ENCODE data around the gene GOT1.

Gene GOT1

DNA sequence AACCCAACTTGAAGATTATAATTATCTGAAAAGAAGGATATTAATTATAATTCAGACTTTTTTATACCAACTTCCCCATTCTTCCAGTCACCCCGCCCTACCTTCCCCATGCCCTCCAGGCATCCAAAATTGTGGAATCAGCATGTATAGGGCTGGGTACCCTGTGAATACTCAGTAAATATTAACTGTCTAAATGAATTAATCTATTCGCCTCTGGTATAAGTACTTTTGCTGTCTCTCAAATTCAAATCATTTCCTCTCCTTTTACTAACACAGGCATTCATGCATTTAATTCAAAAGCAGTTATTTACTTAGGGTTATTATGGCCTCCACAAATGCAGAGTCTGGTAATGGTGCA is 26.5 kb upstream of the GOT1 start:
- peak; percentile 20 for DNase-seq (ENCODE audit: low read depth, low spot score)
- TF ChIP-seq FOXP2 (optimal IDR thresholded peaks at IDR 0.05; ENCODE audit: control extremely low read depth, extremely low read length, insufficient read depth) (no peak), EZH2 (IDR thresholded peaks at IDR 0.05) (no peak), POLR2AphosphoS5 (IDR thresholded peaks at IDR 0.05; ENCODE audit: borderline replicate concordance, low read depth, low read length) (no peak; the same call in 1 of the 2 replicates)

GRCh38 chr10:99456207-99456930 is 25.9 kb upstream of the GOT1 start:
- Histone ChIP-seq H3K9ac (ENCODE audit: insufficient read length) (no peak overlapping the region), H3K27ac (peak overlapping the region; percentile 84), H3K36me3 (ENCODE audit: insufficient read depth, low read length) (no peaks in the 10 kb centered on the region), H3K4me3 (peak overlapping the region; percentile 10), H3K9me3 (ENCODE audit: low read depth, low read length) (no peaks in the 10 kb centered on the region)
- TF ChIP-seq FOXP2 (optimal IDR thresholded peaks at IDR 0.05; ENCODE audit: control extremely low read depth, extremely low read length, insufficient read depth) (no peak), EZH2 (IDR thresholded peaks at IDR 0.05) (no peak), POLR2AphosphoS5 (IDR thresholded peaks at IDR 0.05; ENCODE audit: borderline replicate concordance, low read depth, low read length) (no peak)
- DNase-seq (ENCODE audit: low read depth, low spot score) = no peak

More for the DNA sequence above, 26.5 kb upstream of the GOT1 start:
- Histone ChIP-seq H3K27ac (peak overlapping the region; percentile 84), H3K9ac (ENCODE audit: insufficient read length) (no peak overlapping the region), H3K9me3 (ENCODE audit: low read depth, low read length) (no peaks in the 10 kb centered on the region), H3K4me3 (peak overlapping the region; percentile 10), H3K36me3 (ENCODE audit: insufficient read depth, low read length) (no peaks in the 10 kb centered on the region)

GRCh38 chr10:99451981-99452380 is 21.6 kb upstream of the GOT1 start:
- no peak for DNase-seq (ENCODE audit: low read depth, low spot score)
- Histone ChIP-seq H3K36me3 (ENCODE audit: insufficient read depth, low read length) (no peaks in the 10 kb centered on the region), H3K9me3 (ENCODE audit: low read depth, low read length) (no peaks in the 10 kb centered on the region), H3K9ac (ENCODE audit: insufficient read length) (no peak overlapping the region), H3K4me3 (no peak overlapping the region), H3K27ac (no peak overlapping the region)
- TF ChIP-seq EZH2 (IDR thresholded peaks at IDR 0.05) = no peak
- TF ChIP-seq FOXP2 (optimal IDR thresholded peaks at IDR 0.05; ENCODE audit: control extremely low read depth, extremely low read length, insufficient read depth) = no peak
- TF ChIP-seq POLR2AphosphoS5 (IDR thresholded peaks at IDR 0.05; ENCODE audit: borderline replicate concordance, low read depth, low read length) = no peak

- no peaks in the 10 kb centered on the region for H3K9me3 ChIP-seq (ENCODE audit: low read depth, low read length)
- no peak for TF ChIP-seq EZH2 (IDR thresholded peaks at IDR 0.05)
- no peak for TF ChIP-seq POLR2AphosphoS5 (IDR thresholded peaks at IDR 0.05; ENCODE audit: borderline replicate concordance, low read depth, low read length)
- TF ChIP-seq FOXP2 (optimal IDR thresholded peaks at IDR 0.05; ENCODE audit: control extremely low read depth, extremely low read length, insufficient read depth) = no peak
- no peak overlapping the region for H3K9ac ChIP-seq (ENCODE audit: insufficient read length)
- H3K36me3 ChIP-seq (ENCODE audit: insufficient read depth, low read length) = no peaks in the 10 kb centered on the region
- H3K4me3 ChIP-seq = no peak overlapping the region
- DNase-seq (ENCODE audit: low read depth, low spot score) = no peak
- H3K27ac ChIP-seq = no peak overlapping the region
These were observed 21.0 kb upstream of the GOT1 start for GRCh38 chr10:99451499-99451788.

- H3K36me3 ChIP-seq (ENCODE audit: insufficient read depth, low read length) = no peaks in the 10 kb centered on the region
- no peak for DNase-seq (ENCODE audit: low read depth, low spot score)
- no peak for TF ChIP-seq EZH2 (IDR thresholded peaks at IDR 0.05)
- TF ChIP-seq POLR2AphosphoS5 (IDR thresholded peaks at IDR 0.05; ENCODE audit: borderline replicate concordance, low read depth, low read length) = no peak
- no peak for TF ChIP-seq FOXP2 (optimal IDR thresholded peaks at IDR 0.05; ENCODE audit: control extremely low read depth, extremely low read length, insufficient read depth)
- H3K9ac ChIP-seq (ENCODE audit: insufficient read length) = no peak overlapping the region
- no peak overlapping the region for H3K4me3 ChIP-seq
- H3K27ac ChIP-seq = no peak overlapping the region
- H3K9me3 ChIP-seq (ENCODE audit: low read depth, low read length) = no peaks in the 10 kb centered on the region
These were observed 20.4 kb upstream of the GOT1 start for GRCh38 chr10:99450624-99451498.

GRCh38 chr10:99450156-99450555 is 19.7 kb upstream of the GOT1 start:
- TF ChIP-seq POLR2AphosphoS5 (IDR thresholded peaks at IDR 0.05; ENCODE audit: borderline replicate concordance, low read depth, low read length) = no peak
- no peak for TF ChIP-seq EZH2 (IDR thresholded peaks at IDR 0.05)
- no peak for TF ChIP-seq FOXP2 (optimal IDR thresholded peaks at IDR 0.05; ENCODE audit: control extremely low read depth, extremely low read length, insufficient read depth)
- Histone ChIP-seq H3K36me3 (ENCODE audit: insufficient read depth, low read length) (no peaks in the 10 kb centered on the region), H3K4me3 (no peak overlapping the region), H3K9me3 (ENCODE audit: low read depth, low read length) (no peaks in the 10 kb centered on the region), H3K9ac (ENCODE audit: insufficient read length) (no peak overlapping the region), H3K27ac (no peak overlapping the region)
- DNase-seq (ENCODE audit: low read depth, low spot score) = no peak

DNA sequence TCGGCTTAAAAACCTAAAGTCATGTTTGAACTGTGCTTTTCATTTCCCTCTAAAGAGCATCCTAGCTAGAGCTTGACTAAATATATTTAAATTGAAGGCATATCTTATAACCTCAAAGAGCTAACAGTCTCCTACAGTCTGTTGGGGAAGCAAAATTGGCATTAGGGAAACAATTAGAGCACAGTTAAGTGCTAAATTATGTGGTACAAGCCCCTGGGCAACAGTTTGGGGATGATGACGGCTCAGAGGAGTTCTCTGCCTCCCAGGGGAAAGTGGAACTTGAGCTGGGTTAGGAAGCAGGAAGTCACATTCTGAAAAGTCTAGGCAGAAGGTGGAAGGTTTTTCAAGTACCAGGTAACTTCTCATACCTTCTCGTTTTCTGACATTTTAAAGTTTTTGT is 18.6 kb upstream of the GOT1 start:
- no peak for TF ChIP-seq POLR2AphosphoS5 (IDR thresholded peaks at IDR 0.05; ENCODE audit: borderline replicate concordance, low read depth, low read length)
- no peak for TF ChIP-seq EZH2 (IDR thresholded peaks at IDR 0.05)
- TF ChIP-seq FOXP2 (optimal IDR thresholded peaks at IDR 0.05; ENCODE audit: control extremely low read depth, extremely low read length, insufficient read depth) = no peak
- no peak overlapping the region for H3K9ac ChIP-seq (ENCODE audit: insufficient read length)
- peak; percentile 18 for DNase-seq (ENCODE audit: low read depth, low spot score)
- H3K36me3 ChIP-seq (ENCODE audit: insufficient read depth, low read length) = no peaks in the 10 kb centered on the region
- H3K27ac ChIP-seq = no peak overlapping the region
- no peak overlapping the region for H3K4me3 ChIP-seq
- no peaks in the 10 kb centered on the region for H3K9me3 ChIP-seq (ENCODE audit: low read depth, low read length)

GRCh38 chr10:99444383-99445045 is 14.1 kb upstream of the GOT1 start:
- Histone ChIP-seq H3K36me3 (ENCODE audit: insufficient read depth, low read length) (no peaks in the 10 kb centered on the region), H3K9ac (ENCODE audit: insufficient read length) (no peak overlapping the region), H3K9me3 (ENCODE audit: low read depth, low read length) (no peaks in the 10 kb centered on the region), H3K4me3 (no peak overlapping the region), H3K27ac (no peak overlapping the region)
- DNase-seq (ENCODE audit: low read depth, low spot score) = no peak
- TF ChIP-seq POLR2AphosphoS5 (IDR thresholded peaks at IDR 0.05; ENCODE audit: borderline replicate concordance, low read depth, low read length) (no peak), EZH2 (IDR thresholded peaks at IDR 0.05) (no peak), FOXP2 (optimal IDR thresholded peaks at IDR 0.05; ENCODE audit: control extremely low read depth, extremely low read length, insufficient read depth) (no peak)

Data from SK-N-MC (cell line).